Fibroblast of lung (primary cell): ENCODE measurements around the gene TMPRSS11F. TPM values are rescaled to one million over a fixed set of nuclear protein-coding genes. Genes with fewer than 3 reads are reported as not detected.

Experiments
- DNase-seq, 2 donors: peaks; one replicate each; pipeline versions ENCODE4 v3.0.0 to v3.0.0-alpha.2; 2010; ENCODE audit warnings: low read depth in 2 of 2
- H2AFZ ChIP-seq: 2 replicates; pipeline ENCODE4 v1.5.1; 2012; ENCODE audit warnings: low read length, control low read depth, inconsistent platforms
- H3K27ac ChIP-seq: 2 replicates; pipeline ENCODE4 v1.5.1; 2011; ENCODE audit warnings: low read length, control low read depth; ENCODE audit not compliant: insufficient read depth
- H3K27me3 ChIP-seq: 2 replicates; pipeline ENCODE4 v1.5.1; 2011; ENCODE audit warnings: mild to moderate bottlenecking, low read length; ENCODE audit not compliant: control insufficient read depth, insufficient read depth
- H3K36me3 ChIP-seq: 2 replicates; pipeline ENCODE4 v1.5.1; 2011; ENCODE audit warnings: low read length; ENCODE audit not compliant: control insufficient read depth, insufficient read depth
- H3K4me1 ChIP-seq: 2 replicates; pipeline ENCODE4 v1.5.1; 2011; ENCODE audit warnings: low read length; ENCODE audit not compliant: control insufficient read depth, insufficient read depth; ENCODE audit errors: extremely low read depth
- H3K4me2 ChIP-seq: 2 replicates; pipeline ENCODE4 v1.5.1; 2011; ENCODE audit warnings: low read length, control low read depth; ENCODE audit not compliant: insufficient read depth; ENCODE audit errors: extremely low read depth
- H3K4me3 ChIP-seq, 4 experiments: fragments of 200-600 bp in 1 of 4; sonication (generic) in 1 of 4; replicated peaks in 1 of 4; 2 replicates each; pipeline ENCODE4 v1.5.1; 2011 to 2016; ENCODE audit warnings: low read length in 4 of 4, low read depth in 3 of 4, mild to moderate bottlenecking in 3 of 4, control low read depth in 2 of 4, inconsistent platforms in 1 of 4, mixed read lengths in 1 of 4; ENCODE audit not compliant: insufficient read depth in 1 of 4; ENCODE audit errors: control extremely low read depth in 1 of 4
- H3K79me2 ChIP-seq: 2 replicates; pipeline ENCODE4 v1.5.1; 2012; ENCODE audit warnings: mild to moderate bottlenecking, low read length, inconsistent platforms; ENCODE audit not compliant: control insufficient read depth, insufficient read depth
- H3K9ac ChIP-seq: 2 replicates; pipeline ENCODE4 v1.5.1; 2011; ENCODE audit warnings: mild to moderate bottlenecking, low read length, control low read depth; ENCODE audit not compliant: insufficient read depth
- H3K9me3 ChIP-seq: 2 replicates; pipeline ENCODE4 v1.5.1; 2012; ENCODE audit warnings: low read depth, low read length; ENCODE audit not compliant: control insufficient read depth, insufficient read depth
- H4K20me1 ChIP-seq: 2 replicates; pipeline ENCODE4 v1.5.1; 2011; ENCODE audit warnings: low read length; ENCODE audit not compliant: control insufficient read depth, insufficient read depth; ENCODE audit errors: extremely low read depth
- CTCF ChIP-seq, 2 donors: IDR thresholded peaks in 1 of 2; conservative IDR thresholded peaks in 1 of 2; 1 replicate in 1 of 2; 2 replicates in 1 of 2; pipeline ENCODE4 v1.5.1; 2011 to 2012; ENCODE audit warnings: low read length in 2 of 2, control low read depth in 1 of 2, inconsistent platforms in 1 of 2, low read depth in 1 of 2, mild to moderate bottlenecking in 1 of 2
- EZH2 ChIP-seq: IDR thresholded peaks from 2 replicates; pipeline ENCODE4 v1.5.1; 2012; ENCODE audit warnings: low read length, control low read depth, mild to moderate bottlenecking; ENCODE audit errors: missing control alignments
- polyA plus RNA-seq, 2 donors: library from polyadenylated mRNA; depleted of rRNA in 1 of 2; stranded (reverse) in 1 of 2; unstranded in 1 of 2; fragments of >200 nt; gene quantifications; 2 replicates each; pipeline ENCODE4 v1.2.1, GENCODE V29; 2011 to 2012; ENCODE audit warnings: missing spikeins in 1 of 2
- total RNA-seq: library from RNA; depleted of rRNA; stranded (reverse); fragments of >200 nt; gene quantifications from 2 replicates; pipeline ENCODE4 v1.2.1, GENCODE V29; 2014

Gene TMPRSS11F
- total and polyA plus RNA-seq, 2 donors (not counting 1 experiment from before 2014, with no cell fraction given): not detected

DNA sequence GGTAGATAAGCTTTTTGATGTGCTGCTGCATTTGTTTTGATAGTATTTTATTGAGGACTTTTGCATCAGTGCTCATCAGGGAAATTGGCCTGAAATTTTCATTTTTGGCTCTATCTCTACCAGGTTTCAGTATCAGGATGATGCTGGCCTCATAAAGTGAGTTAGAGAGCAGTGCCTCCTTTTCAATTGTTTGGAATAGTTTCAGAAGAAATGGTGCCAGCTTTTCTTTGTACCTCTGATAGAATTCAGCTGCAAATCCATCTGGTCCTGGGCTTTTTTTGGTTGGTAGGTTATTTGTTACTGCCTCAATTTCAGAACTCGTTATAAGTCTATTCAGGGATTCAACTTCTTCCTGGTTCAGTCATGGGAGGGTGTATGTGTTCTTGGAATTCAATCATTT, 15.6 kb upstream of the TMPRSS11F start:
- no peaks in the 10 kb centered on the region for H3K9me3 ChIP-seq
- H3K4me3 ChIP-seq: no peak overlapping the region
- no peaks in the 10 kb centered on the region for H3K36me3 ChIP-seq
- no peak overlapping the region for H2AFZ ChIP-seq
- no peaks in the 10 kb centered on the region for H3K79me2 ChIP-seq
- no peak for DNase-seq
- no peaks in the 10 kb centered on the region for H3K27me3 ChIP-seq
- no peak overlapping the region for H3K4me2 ChIP-seq
- TF ChIP-seq CTCF (conservative IDR thresholded peaks at IDR 0.05 in 1 of 2, IDR thresholded peaks at IDR 0.05 in 1 of 2; ENCODE audit: low read depth in 1 of 2, low read length in 2 of 2) (no peak), EZH2 (no peak)
- no peaks in the 10 kb centered on the region for H3K4me1 ChIP-seq
- no peak overlapping the region for H3K9ac ChIP-seq
- H4K20me1 ChIP-seq: no peaks in the 10 kb centered on the region
- H3K27ac ChIP-seq: no peak overlapping the region

GRCh38 chr4:68141852-68142251, 12.2 kb upstream of the TMPRSS11F start:
- no peaks in the 10 kb centered on the region for H3K9me3 ChIP-seq

DNA sequence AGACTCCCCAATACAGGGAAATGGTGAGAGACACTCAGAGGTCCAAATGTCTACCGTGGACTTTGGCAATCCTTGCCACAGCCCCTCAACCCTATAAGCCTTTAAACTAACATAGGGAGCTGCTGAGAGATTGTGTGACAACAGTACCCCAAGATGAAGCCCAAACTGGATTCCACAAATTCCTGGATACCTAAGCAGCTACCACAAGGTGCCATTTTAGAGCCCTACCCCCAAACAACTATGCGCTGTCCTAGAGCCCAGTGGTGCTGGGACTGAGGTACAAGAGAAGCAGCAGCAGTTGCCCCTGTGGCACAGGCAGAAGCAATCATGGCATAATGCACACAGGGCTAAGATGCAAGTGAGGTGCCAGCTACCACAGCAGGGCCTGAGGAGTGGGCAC, 2.7 kb upstream of the TMPRSS11F start:
- Histone ChIP-seq H3K4me1 (no peaks in the 10 kb centered on the region), H3K27me3 (no peaks in the 10 kb centered on the region), H4K20me1 (no peaks in the 10 kb centered on the region), H3K4me2 (no peak overlapping the region), H3K4me3 (no peak overlapping the region), H3K79me2 (no peaks in the 10 kb centered on the region), H3K9ac (no peak overlapping the region), H2AFZ (no peak overlapping the region), H3K9me3 (no peaks in the 10 kb centered on the region), H3K27ac (no peak overlapping the region), H3K36me3 (no peaks in the 10 kb centered on the region)
- DNase-seq: no peak
- TF ChIP-seq EZH2: no peak
- TF ChIP-seq CTCF (conservative IDR thresholded peaks at IDR 0.05 in 1 of 2, IDR thresholded peaks at IDR 0.05 in 1 of 2; ENCODE audit: low read depth in 1 of 2, low read length in 2 of 2): no peak

More at GRCh38 chr4:68141852-68142251, 12.2 kb upstream of the TMPRSS11F start:
- H3K36me3 ChIP-seq: no peaks in the 10 kb centered on the region
- no peak for DNase-seq
- H3K4me3 ChIP-seq: no peak overlapping the region
- no peaks in the 10 kb centered on the region for H4K20me1 ChIP-seq
- no peak overlapping the region for H3K4me2 ChIP-seq
- no peak overlapping the region for H3K9ac ChIP-seq
- no peaks in the 10 kb centered on the region for H3K27me3 ChIP-seq
- H2AFZ ChIP-seq: no peak overlapping the region
- TF ChIP-seq CTCF (conservative IDR thresholded peaks at IDR 0.05 in 1 of 2, IDR thresholded peaks at IDR 0.05 in 1 of 2; ENCODE audit: low read depth in 1 of 2, low read length in 2 of 2): no peak
- no peak for TF ChIP-seq EZH2
- H3K79me2 ChIP-seq: no peaks in the 10 kb centered on the region
- H3K27ac ChIP-seq: no peak overlapping the region
- no peaks in the 10 kb centered on the region for H3K4me1 ChIP-seq
